Stimulated activated CD8-positive, alpha-beta memory T cell treated with anti-CD3 and anti-CD28 coated beads, Interleukin-12 subunit alpha, Interleukin-12 subunit beta, amount 100 ng/mL, for 24 hours (primary cell): ENCODE measurements around the gene ARHGEF17.
A peak's percentile ranks its signal among the peaks of the same experiment; 100 is the strongest.

Experiments
- DNase-seq: peaks from one replicate; pipeline ENCODE4 v3.0.0-alpha.2; 2020; ENCODE audit errors: extremely low read depth

The ARHGEF17 gene

GRCh38 chr11:73393479-73394415 lies 85.7 kb downstream of the ARHGEF17 start:
- peak; percentile 11 for DNase-seq

DNA sequence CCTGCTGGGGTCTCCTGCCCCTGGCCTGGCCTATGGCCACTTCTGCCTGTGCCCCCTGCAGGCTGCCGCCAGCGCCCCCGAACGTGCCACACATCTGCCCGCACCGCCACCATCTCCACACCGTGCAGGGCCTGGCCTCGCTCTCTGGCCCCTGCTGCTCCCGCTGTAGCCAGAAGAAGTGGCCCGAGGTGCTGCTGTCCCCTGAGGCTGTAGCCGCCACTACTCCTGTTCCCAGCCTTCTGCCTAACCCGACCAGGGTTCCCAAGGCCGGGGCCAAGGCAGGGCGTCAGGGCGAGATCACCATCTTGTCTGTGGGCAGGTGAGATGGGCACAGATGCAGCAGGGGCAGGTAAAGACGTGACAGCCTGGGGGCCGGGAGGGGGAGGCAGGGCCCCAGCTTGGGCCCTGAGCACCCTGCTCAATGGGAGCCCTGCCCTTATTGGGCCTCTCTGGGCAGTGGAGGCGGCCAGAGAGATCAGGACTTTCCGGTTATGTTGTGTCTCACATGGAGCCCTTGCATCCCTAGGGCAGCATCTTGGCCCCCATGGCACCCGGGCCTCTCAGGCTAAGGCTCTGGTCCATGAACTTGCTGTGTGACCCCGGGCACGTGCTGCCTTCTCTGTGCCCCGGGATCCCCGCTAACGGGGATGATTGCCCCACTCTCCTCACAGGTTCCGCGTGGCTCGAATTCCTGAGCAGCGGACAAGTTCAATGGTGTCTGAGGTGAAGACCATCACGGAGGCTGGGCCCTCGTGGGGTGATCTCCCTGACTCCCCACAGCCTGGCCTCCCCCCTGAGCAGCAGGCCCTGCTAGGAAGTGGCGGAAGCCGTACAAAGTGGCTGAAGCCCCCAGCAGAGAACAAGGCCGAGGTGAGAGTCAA lies 86.6 kb downstream of the ARHGEF17 start:
- DNase-seq = no peak

DNA sequence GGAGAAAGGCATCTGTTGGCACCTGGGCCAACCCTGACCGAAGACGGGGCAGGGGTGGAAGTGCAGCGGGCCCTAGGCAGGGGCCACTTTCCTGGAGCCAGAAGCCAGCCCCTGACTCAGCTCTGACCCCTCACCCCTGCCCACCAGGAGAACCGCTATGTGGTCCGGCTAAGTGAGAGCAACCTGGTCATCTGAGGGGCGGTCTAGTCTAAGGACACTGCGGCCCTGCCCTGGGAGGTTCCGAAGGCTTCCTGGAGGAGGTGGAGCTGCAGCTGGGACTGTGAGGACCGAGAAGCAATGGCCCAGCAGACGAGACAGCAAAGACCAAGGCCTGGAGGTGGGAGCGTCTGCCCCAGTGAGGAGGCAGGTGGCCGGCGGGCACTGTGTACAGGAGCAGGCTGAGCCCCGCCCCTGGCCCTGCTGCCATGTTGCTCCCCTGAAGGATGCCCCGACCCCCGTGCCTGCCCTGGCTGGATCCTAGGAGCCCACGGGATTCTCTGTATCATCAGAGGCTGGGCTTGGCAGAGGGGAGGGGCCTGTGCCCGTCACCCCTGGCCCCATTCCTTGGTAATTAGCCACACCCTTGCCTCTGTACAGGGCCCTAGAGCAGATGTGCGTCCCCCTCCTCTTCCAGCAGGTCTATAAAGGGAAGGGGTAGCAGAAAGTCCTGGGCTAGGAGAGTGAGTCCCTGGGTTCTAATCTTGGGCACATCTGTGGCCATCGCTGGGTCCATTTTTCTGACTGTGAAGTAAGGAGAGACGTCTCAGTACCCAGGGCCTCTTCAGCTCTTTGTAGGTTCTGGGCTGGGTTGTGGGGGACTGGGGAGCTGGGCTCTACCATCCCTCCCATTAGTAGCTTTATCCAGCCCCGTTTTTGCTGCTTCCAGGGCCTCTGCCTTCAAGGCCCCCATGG lies 87.5 kb downstream of the ARHGEF17 start:
- DNase-seq = no peak

DNA sequence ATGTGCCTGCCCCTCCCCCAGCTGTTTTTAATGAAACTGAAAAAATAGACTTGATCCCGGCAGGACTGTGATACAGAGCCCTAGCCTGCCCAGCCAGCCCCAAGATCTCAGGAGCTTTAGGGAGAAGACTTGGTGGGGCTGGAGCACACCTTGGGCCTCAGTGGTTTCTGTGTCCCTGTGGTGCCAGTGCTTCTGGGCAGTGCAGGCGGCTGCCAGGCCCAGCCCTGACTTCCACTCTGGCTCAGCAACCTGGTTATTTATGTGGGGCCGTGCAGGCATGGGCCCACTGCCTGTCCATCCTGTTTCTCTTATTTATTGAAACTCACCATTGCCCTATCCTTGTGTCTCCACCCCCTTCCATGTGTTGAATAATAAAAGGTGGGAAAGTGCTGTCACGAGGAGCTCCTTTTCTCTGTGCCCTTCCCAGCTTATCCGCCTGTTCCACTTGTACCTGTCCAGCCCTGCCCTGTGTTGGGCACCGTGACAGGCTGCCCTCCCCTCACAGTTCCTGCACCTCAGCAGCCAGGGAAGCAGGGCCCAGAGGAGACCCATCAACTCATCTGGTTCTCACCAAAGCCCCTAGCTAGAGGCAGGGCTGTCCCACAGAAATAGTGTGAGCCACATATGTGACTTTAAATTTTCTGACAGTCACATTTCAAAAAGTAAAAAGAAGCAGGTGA lies 88.3 kb downstream of the ARHGEF17 start:
- DNase-seq = no peak

- no peak for DNase-seq
These were observed 88.9 kb downstream of the ARHGEF17 start for GRCh38 chr11:73396985-73397384.

GRCh38 chr11:73397468-73398131 lies 89.5 kb downstream of the ARHGEF17 start:
- DNase-seq = no peak

DNA sequence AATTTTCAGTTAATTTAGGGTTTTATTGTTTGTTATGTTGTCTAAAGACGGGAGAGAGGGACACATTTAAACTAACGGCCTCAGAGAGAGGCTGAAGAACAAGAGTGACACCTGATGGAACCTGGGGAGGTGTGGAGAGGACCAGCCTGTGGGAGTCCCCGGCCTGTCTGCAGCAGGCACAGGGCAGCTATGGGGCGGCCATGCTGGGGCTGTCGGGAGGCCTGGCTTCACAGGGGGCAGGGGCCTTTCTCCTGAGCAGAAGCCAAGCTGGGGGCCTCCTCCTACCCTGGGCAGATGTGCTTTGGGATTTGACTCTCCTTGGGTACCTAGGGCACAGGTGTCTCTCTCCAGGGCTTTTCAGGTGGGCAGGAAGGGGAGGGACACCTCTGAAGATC lies 90.1 kb downstream of the ARHGEF17 start:
- no peak for DNase-seq

DNA sequence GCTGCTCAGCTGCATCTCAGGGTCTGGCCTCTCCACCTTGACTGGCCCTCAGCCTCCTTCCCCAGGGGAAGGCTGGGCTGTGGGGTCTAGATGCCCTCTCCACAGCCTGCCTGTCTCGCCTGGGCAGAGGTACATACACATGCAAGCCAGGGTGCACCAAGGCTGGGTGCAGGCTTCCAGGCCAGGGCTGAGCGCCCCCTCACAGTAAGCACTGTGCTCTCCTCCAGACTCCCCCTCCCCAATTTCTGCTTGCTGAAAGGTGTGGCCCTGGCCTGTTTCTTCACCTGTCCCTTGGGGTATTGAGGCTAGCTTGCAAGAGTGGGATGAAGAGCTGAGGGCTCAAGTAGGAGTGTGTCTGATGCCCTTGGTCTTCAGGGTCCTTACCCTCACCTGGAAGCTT lies 90.6 kb downstream of the ARHGEF17 start:
- DNase-seq = no peak

- no peak for DNase-seq
These were observed 91.1 kb downstream of the ARHGEF17 start for GRCh38 chr11:73399159-73399590.

GRCh38 chr11:73399636-73400035 lies 91.6 kb downstream of the ARHGEF17 start:
- DNase-seq = no peak

DNA sequence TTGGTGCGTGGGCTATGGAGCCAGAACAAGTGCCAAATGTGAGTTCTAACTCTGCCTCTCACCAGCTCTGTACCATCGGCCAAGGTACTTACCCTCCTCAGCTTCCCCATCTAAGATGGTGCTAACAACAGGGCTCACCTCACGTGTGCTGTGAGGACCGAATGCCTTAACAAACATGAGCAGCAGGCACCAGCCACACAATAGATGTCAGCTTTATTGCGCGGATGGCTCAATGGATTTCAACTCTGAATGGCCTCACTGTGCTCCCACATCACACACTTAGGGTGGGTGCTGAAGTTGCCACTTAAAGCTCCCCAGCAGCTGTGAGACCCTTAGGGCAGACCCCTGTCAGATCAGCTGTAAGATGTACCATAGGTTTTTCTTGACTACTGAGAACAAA lies 92.2 kb downstream of the ARHGEF17 start:
- DNase-seq = no peak

- DNase-seq = no peak
These were observed 93.3 kb downstream of the ARHGEF17 start for GRCh38 chr11:73401217-73401923.

- no peak for DNase-seq
These were observed 94.1 kb downstream of the ARHGEF17 start for GRCh38 chr11:73401924-73402833.

GRCh38 chr11:73402834-73403185 lies 94.7 kb downstream of the ARHGEF17 start:
- DNase-seq = no peak

DNA sequence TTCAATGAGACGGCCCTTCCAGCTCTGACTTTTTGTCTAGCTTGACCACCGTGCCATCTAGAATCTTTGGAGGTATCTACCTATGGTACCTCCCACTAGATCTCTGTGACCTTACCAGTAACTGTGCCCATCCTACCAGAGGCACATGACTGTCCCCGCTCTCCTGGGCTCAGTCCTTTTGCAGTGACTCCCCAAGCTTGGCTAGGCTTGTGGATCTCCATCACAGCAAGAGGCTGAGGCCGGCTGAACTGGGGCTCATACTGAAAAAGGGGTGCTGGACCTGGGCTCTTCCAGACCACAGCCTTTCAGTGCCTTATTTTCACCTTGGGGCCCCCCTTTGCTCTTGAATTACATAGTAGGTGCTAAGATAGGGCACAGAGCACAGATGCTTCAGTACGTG lies 95.5 kb downstream of the ARHGEF17 start:
- DNase-seq = no peak

DNA sequence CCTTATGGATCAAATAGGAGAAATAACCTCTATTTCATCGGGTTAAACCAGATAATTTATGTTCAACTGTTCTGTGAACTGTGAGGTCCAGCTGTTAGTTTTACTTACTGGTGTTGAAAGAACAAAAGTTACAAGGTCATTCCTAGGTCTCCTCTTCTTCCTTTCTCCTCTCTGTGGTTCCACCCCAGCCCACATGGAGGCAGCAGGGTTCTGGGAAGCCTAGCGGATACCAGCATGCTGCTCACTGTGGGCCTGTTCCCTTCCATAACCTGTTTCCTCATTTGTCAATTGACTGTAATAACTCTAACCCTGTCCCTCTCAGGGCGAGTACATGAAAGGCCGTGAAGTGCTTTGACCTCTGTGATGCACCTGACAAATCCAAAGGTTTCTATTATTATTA lies 96.0 kb downstream of the ARHGEF17 start:
- DNase-seq = no peak

GRCh38 chr11:73404506-73405145 lies 96.5 kb downstream of the ARHGEF17 start:
- DNase-seq = no peak

DNA sequence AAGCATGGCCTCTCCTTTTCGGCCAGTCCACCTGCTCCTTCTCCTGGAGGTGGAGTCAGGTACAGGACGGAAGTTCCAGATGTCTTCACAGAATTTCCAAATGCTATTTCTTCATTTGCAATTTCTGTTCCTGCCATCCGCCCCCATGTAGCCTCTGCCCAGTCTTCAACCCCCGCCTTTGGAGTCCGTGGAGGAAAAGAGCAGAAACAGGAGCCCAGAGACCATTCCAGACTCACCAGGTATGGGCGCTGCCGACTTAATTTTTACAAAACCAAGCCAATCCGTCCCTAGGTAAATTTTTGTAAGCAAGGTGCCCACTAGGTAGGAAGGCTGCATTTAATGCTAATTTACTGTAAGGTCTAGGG lies 97.1 kb downstream of the ARHGEF17 start:
- no peak for DNase-seq
